NCI-H526 (cell line): ENCODE results near the gene ANXA6.
"Not testable (repeated sequence)": the region's sequence is repeated elsewhere in the genome, so short reads cannot be mapped to it uniquely, and the experiment has no call there.

Experiments used
- DNase-seq, 2 experiments: peaks; one replicate each; lab custom pipeline; 2025; lab: John Stamatoyannopoulos, UW

Gene ANXA6

GRCh38 chr5:151157426-151158286 lies at the start of gene ANXA6:
Gene ANXA6, minus strand, starts transcription at chr5:151157779. Its CDS starts 9,878 bp downstream, at chr5:151147901.
- peak in 1 of 2 experiments; percentile 71 for DNase-seq

GRCh38 chr5:151205411-151205810 lies 47.8 kb upstream of the ANXA6 start:
- no peak for DNase-seq

- DNase-seq = no peak
Observed at GRCh38 chr5:151204051-151204450, 46.5 kb upstream of the ANXA6 start.

GRCh38 chr5:151202381-151203139 lies 45.0 kb upstream of the ANXA6 start:
- no peak for DNase-seq

GRCh38 chr5:151200913-151201595 lies 43.5 kb upstream of the ANXA6 start:
- DNase-seq = no peak

GRCh38 chr5:151199581-151200185 lies 42.1 kb upstream of the ANXA6 start:
- DNase-seq = no peak

GRCh38 chr5:151198861-151199260 lies 41.3 kb upstream of the ANXA6 start:
- DNase-seq = no peak

GRCh38 chr5:151197291-151197600 lies 39.7 kb upstream of the ANXA6 start:
- DNase-seq = not testable (repeated sequence)

- DNase-seq = no peak
Observed at GRCh38 chr5:151196556-151197290, 39.1 kb upstream of the ANXA6 start.

GRCh38 chr5:151195622-151196021 lies 38.0 kb upstream of the ANXA6 start:
- DNase-seq = no peak

GRCh38 chr5:151192626-151193025 lies 35.0 kb upstream of the ANXA6 start:
- DNase-seq = no peak

GRCh38 chr5:151191661-151192060 lies 34.1 kb upstream of the ANXA6 start:
- DNase-seq = no peak

GRCh38 chr5:151189151-151189550 lies 31.6 kb upstream of the ANXA6 start:
- DNase-seq = no peak

GRCh38 chr5:151186538-151186937 lies 29.0 kb upstream of the ANXA6 start:
- no peak for DNase-seq

GRCh38 chr5:151186052-151186451 lies 28.5 kb upstream of the ANXA6 start:
- DNase-seq = no peak

- no peak for DNase-seq
Observed at GRCh38 chr5:151184316-151185042, 26.9 kb upstream of the ANXA6 start.

GRCh38 chr5:151183456-151184245 lies 26.1 kb upstream of the ANXA6 start:
- DNase-seq = no peak

GRCh38 chr5:151182976-151183375 lies 25.4 kb upstream of the ANXA6 start:
- no peak for DNase-seq

GRCh38 chr5:151182524-151182900 lies 24.9 kb upstream of the ANXA6 start:
- no peak for DNase-seq
